Activated naive CD4-positive, alpha-beta T cell treated with anti-CD3 and anti-CD28 coated beads for 36 hours (primary cell): ENCODE results near the gene SCARF1. TPM values are rescaled to one million over a fixed set of nuclear protein-coding genes. Genes with fewer than 3 reads are reported as not detected.

Experiments
- CTCF ChIA-PET: fragments of 350-600 bp; sonication (Branson Sonifier 250); formaldehyde crosslinking; loops from one replicate; lab custom pipeline; 2021; ENCODE audit warnings: antibody characterized with exemption; lab: Charles Lee
- DNase-seq: peaks from one replicate; pipeline ENCODE4 v3.0.0-alpha.2; 2020
- H3K27ac Mint-ChIP-seq: one replicate; pipeline ENCODE4 v1.8.0; 2021; ENCODE audit warnings: mild to moderate bottlenecking, mixed read lengths
- H3K27me3 Mint-ChIP-seq: one replicate; pipeline ENCODE4 v1.8.0; 2021; ENCODE audit warnings: low read depth, mixed read lengths
- H3K36me3 Mint-ChIP-seq: one replicate; pipeline ENCODE4 v1.8.0; 2021; ENCODE audit warnings: low read depth, mixed read lengths
- H3K4me1 Mint-ChIP-seq: one replicate; pipeline ENCODE4 v1.8.0; 2021; ENCODE audit warnings: low read depth, mixed read lengths
- H3K4me3 Mint-ChIP-seq: one replicate; pipeline ENCODE4 v1.8.0; 2021; ENCODE audit warnings: mild to moderate bottlenecking, moderate library complexity, mixed read lengths
- H3K9me3 Mint-ChIP-seq: one replicate; pipeline ENCODE4 v1.8.0; 2021; ENCODE audit warnings: mixed read lengths
- intact Hi-C: fragments of 100-400 bp; cut with micrococcal nuclease; formaldehyde crosslinking; loops from one replicate; pipeline ENCODE4 v1.15.1; 2023
- total RNA-seq, 2 experiments: library from RNA; stranded (reverse); gene quantifications; one replicate each; pipeline ENCODE4 v1.2.3, GENCODE V29; 2021

Gene SCARF1
- total RNA-seq, 2 experiments from 2014 or later: 0.43 to 0.57 TPM

GRCh38 chr17:1604831-1605528 is 40.6 kb downstream of the SCARF1 start:
- intact Hi-C loops: no loop called here
- Mint-ChIP-seq H3K36me3 (no peaks in the 10 kb centered on the region), H3K4me1 (peaks cover 19% of the 10 kb centered on the region), H3K27ac (no peak overlapping the region), H3K4me3 (no peak overlapping the region), H3K27me3 (no peaks in the 10 kb centered on the region), H3K9me3 (peaks cover 7% of the 10 kb centered on the region)
- no peak for DNase-seq
- CTCF ChIA-PET: no interaction called here

DNA sequence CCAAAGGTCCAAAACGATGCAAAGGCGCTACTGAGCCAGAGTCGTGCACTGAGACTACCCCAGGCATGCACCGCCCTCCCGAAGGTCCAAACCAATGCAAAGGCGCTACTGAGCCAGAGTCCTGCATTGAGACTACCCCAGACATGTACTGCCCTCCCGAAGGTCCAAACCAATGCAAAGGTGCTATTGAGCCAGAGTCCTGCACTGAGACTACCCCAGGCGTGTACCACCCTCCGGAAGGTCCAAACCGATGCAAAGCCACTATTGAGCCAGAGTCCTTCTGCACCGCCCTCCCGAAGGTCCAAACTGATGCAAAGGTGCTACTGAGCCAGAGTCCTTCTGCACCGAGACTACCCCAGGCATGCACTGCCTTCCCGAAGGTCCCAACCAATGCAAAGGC is 44.0 kb downstream of the SCARF1 start:
- Mint-ChIP-seq H3K4me3 (no peak overlapping the region), H3K27ac (no peak overlapping the region), H3K9me3 (peaks cover 7% of the 10 kb centered on the region), H3K4me1 (peaks cover 4% of the 10 kb centered on the region), H3K27me3 (no peaks in the 10 kb centered on the region), H3K36me3 (no peaks in the 10 kb centered on the region)
- CTCF ChIA-PET: no interaction called here
- no peak for DNase-seq
- intact Hi-C loops: no loop called here

- H3K36me3 Mint-ChIP-seq: no peaks in the 10 kb centered on the region
- no peaks in the 10 kb centered on the region for H3K27me3 Mint-ChIP-seq
- no peak for DNase-seq
- intact Hi-C loops: no loop called here
- H3K27ac Mint-ChIP-seq: no peak overlapping the region
- CTCF ChIA-PET: interaction anchor here (0.6 kb wide), 1 partner anchor 32 kb away, joined by 6 read pairs; no protein-coding TSS in a partner anchor
- no peaks in the 10 kb centered on the region for H3K4me1 Mint-ChIP-seq
- no peak overlapping the region for H3K4me3 Mint-ChIP-seq
- H3K9me3 Mint-ChIP-seq: peaks cover 7% of the 10 kb centered on the region
These were observed 47.0 kb downstream of the SCARF1 start for GRCh38 chr17:1598399-1599095.

- Mint-ChIP-seq H3K4me1 (peaks cover 4% of the 10 kb centered on the region), H3K9me3 (peaks cover 7% of the 10 kb centered on the region), H3K27me3 (no peaks in the 10 kb centered on the region), H3K36me3 (no peaks in the 10 kb centered on the region), H3K27ac (no peak overlapping the region), H3K4me3 (no peak overlapping the region)
- DNase-seq: no peak
- CTCF ChIA-PET: interaction anchor here (0.7 kb wide), 1 partner anchor 1389 kb away, joined by 3 read pairs; no protein-coding TSS in a partner anchor
- intact Hi-C loops: no loop called here
These were observed 47.6 kb downstream of the SCARF1 start for GRCh38 chr17:1597861-1598342.

DNA sequence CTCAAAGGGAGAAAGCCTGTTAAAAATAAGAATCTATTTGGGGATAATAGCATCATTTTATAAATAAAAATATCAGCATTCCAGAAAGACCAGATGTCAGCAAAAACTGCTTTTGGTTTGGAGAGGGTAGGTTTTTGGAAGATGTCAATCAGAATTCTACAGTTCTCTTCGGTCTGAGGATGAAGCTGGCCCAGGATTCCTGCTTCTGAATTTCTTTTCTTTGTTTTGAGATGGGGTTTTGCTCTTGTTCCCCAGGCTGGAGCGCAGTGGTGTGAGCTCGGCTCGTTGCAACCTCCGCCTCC is 52.0 kb downstream of the SCARF1 start:
- no peaks in the 10 kb centered on the region for H3K9me3 Mint-ChIP-seq
- H3K36me3 Mint-ChIP-seq: no peaks in the 10 kb centered on the region
- intact Hi-C loops: no loop called here
- H3K27me3 Mint-ChIP-seq: no peaks in the 10 kb centered on the region
- H3K4me3 Mint-ChIP-seq: no peak overlapping the region
- DNase-seq: no peak
- peaks cover 8% of the 10 kb centered on the region for H3K4me1 Mint-ChIP-seq
- CTCF ChIA-PET: no interaction called here
- H3K27ac Mint-ChIP-seq: no peak overlapping the region

GRCh38 chr17:1592751-1593629 is 52.5 kb downstream of the SCARF1 start:
- Mint-ChIP-seq H3K4me3 (no peak overlapping the region), H3K36me3 (no peaks in the 10 kb centered on the region), H3K9me3 (no peaks in the 10 kb centered on the region), H3K27me3 (no peaks in the 10 kb centered on the region), H3K27ac (no peak overlapping the region), H3K4me1 (peaks cover 8% of the 10 kb centered on the region)
- CTCF ChIA-PET: no interaction called here
- intact Hi-C loops: no loop called here
- peak; percentile 23 for DNase-seq

DNA sequence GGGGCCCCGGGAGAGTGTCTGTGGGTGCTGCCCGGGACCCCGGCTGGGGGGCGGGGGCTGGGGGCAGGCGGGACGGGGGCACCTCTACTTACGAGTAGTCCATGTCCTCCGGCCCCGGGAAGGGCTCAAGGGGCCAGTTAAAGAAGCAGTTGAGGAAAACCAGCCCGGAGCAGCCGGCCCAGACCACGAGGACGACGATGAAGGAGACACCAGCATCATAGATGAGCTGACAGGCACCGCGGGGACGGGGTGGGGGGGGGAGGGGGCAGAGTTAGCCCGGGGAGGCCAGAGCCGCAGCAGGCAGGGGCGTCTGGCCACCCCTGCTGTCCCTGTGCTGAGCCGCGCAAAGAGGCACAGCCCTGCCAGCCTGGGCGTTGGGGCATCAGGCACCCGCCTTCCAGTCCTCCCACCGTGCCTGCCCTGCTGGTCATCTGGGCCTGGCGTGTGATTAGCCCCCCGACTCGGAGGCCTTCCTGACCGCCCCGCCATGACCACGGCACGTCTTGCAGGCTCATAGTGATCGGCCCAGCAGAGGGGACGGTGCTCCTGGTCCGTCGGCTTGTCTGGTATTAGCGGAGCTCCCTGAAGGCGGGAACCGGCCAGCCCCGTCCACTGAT is 54.0 kb downstream of the SCARF1 start:
- CTCF ChIA-PET: no interaction called here
- H3K36me3 Mint-ChIP-seq: no peaks in the 10 kb centered on the region
- no peak overlapping the region for H3K27ac Mint-ChIP-seq
- H3K4me1 Mint-ChIP-seq: peaks cover 8% of the 10 kb centered on the region
- H3K9me3 Mint-ChIP-seq: no peaks in the 10 kb centered on the region
- H3K4me3 Mint-ChIP-seq: no peak overlapping the region
- intact Hi-C loops: no loop called here
- DNase-seq: no peak
- H3K27me3 Mint-ChIP-seq: no peaks in the 10 kb centered on the region

GRCh38 chr17:1590747-1591473 is 54.6 kb downstream of the SCARF1 start:
- H3K4me3 Mint-ChIP-seq: no peak overlapping the region
- CTCF ChIA-PET: no interaction called here
- DNase-seq: no peak
- H3K36me3 Mint-ChIP-seq: no peaks in the 10 kb centered on the region
- peaks cover 8% of the 10 kb centered on the region for H3K4me1 Mint-ChIP-seq
- H3K9me3 Mint-ChIP-seq: no peaks in the 10 kb centered on the region
- no peak overlapping the region for H3K27ac Mint-ChIP-seq
- H3K27me3 Mint-ChIP-seq: no peaks in the 10 kb centered on the region
- intact Hi-C loops: no loop called here

- no peak overlapping the region for H3K27ac Mint-ChIP-seq
- CTCF ChIA-PET: no interaction called here
- peak; percentile 40 for DNase-seq
These were observed 55.3 kb downstream of the SCARF1 start for GRCh38 chr17:1590029-1590746.

DNA sequence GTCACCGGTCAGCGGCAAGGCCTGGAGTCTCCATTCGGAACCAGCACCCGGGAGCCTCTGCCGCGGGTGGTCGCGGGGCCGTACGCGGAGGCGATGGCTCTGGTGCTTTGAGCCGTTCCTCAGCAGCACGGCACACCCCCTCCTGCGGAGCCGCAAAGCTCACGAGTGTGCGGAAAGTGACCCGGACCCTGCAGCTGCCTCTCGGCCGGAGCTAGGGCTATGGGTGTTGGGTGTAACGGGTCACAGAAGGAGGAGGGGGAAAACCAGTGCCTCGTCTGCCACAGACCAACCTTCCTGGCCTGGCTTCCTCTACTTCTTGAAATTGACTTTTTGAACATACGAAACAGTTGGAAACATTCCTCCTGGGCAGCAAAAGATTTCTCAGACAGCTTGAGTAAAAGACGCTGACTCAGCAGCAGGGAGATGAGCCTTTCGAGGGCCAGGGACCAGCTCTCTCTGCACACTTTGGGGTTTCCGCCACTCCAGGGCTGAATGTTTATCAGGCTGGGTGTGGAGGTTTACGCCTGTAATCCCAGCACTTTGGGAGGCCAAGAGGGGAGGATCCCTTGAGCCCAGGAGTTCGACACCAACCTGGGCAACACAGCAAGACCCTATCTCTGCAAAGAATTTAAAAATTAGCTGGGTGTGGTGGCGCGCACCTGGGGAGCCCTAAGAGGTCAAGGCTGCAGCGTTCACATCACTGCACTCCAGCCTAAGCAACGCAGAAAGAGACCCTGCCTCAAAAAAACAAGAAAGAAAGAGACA is 56.5 kb downstream of the SCARF1 start:
- Mint-ChIP-seq H3K36me3 (no peaks in the 10 kb centered on the region), H3K9me3 (no peaks in the 10 kb centered on the region), H3K4me3 (no peak overlapping the region), H3K27ac (no peak overlapping the region), H3K4me1 (peaks cover 8% of the 10 kb centered on the region), H3K27me3 (no peaks in the 10 kb centered on the region)
- no peak for DNase-seq
- intact Hi-C loops: no loop called here
- CTCF ChIA-PET: interaction anchor here (0.9 kb wide), 1 partner anchor 14 kb away, joined by 3 read pairs; no protein-coding TSS in a partner anchor

More at GRCh38 chr17:1590029-1590746, 55.3 kb downstream of the SCARF1 start:
- H3K27me3 Mint-ChIP-seq: no peaks in the 10 kb centered on the region
- no peaks in the 10 kb centered on the region for H3K36me3 Mint-ChIP-seq
- no peak overlapping the region for H3K4me3 Mint-ChIP-seq
- peaks cover 8% of the 10 kb centered on the region for H3K4me1 Mint-ChIP-seq
- no peaks in the 10 kb centered on the region for H3K9me3 Mint-ChIP-seq
- intact Hi-C loops: no loop called here

DNA sequence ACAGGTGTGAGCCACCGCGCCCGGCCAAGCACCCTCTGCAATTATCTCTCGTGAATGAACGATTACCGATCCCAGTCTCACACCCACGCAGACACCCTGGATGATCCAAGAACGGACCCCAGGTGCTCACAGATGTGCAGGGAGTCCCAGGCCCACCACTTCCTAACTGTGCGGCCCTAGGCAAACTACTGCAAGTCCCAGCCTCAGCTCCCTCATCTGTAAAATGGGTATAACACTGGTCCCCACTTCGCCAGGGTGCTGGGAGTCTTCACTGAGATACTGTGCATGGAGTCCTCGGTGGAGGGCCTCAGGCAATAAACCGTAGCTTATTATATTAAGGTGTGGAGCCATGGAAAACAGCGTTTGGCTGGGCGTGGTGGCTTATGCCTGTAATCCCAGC is 61.4 kb downstream of the SCARF1 start:
- Mint-ChIP-seq H3K36me3 (no peaks in the 10 kb centered on the region), H3K27ac (no peak overlapping the region), H3K4me1 (no peaks in the 10 kb centered on the region), H3K9me3 (no peaks in the 10 kb centered on the region), H3K4me3 (no peak overlapping the region), H3K27me3 (no peaks in the 10 kb centered on the region)
- intact Hi-C loops: no loop called here
- CTCF ChIA-PET: no interaction called here
- DNase-seq: no peak
